DMS153 (cell line): ENCODE results near the gene KLHL34.

Experiments used
- DNase-seq: peaks from one replicate; lab custom pipeline; 2025; lab: John Stamatoyannopoulos, UW

The KLHL34 gene

GRCh38 chrX:21656587-21657317 is 1.4 kb downstream of the KLHL34 start:
- no peak for DNase-seq

GRCh38 chrX:21655901-21656586 is 2.1 kb downstream of the KLHL34 start:
- DNase-seq = no peak

GRCh38 chrX:21645886-21646285 is 12.2 kb downstream of the KLHL34 start:
- no peak for DNase-seq

GRCh38 chrX:21645431-21645830 is 12.7 kb downstream of the KLHL34 start:
- DNase-seq = no peak

GRCh38 chrX:21639775-21640174 is 18.4 kb downstream of the KLHL34 start:
- DNase-seq = no peak

GRCh38 chrX:21638311-21638710 is 19.8 kb downstream of the KLHL34 start:
- no peak for DNase-seq

GRCh38 chrX:21632027-21632426 is 26.1 kb downstream of the KLHL34 start:
- DNase-seq = no peak

GRCh38 chrX:21623778-21624501 is 34.2 kb downstream of the KLHL34 start:
- DNase-seq = no peak

- no peak for DNase-seq
Measured at GRCh38 chrX:21620234-21620633, 37.9 kb downstream of the KLHL34 start.

GRCh38 chrX:21616386-21616785 is 41.7 kb downstream of the KLHL34 start:
- no peak for DNase-seq

- no peak for DNase-seq
Measured at GRCh38 chrX:21612154-21612553, 46.0 kb downstream of the KLHL34 start.

- DNase-seq = no peak
Measured at GRCh38 chrX:21610168-21610567, 48.0 kb downstream of the KLHL34 start.

GRCh38 chrX:21606002-21606401 is 52.1 kb downstream of the KLHL34 start:
- DNase-seq = no peak
